Gastrocnemius medialis (tissue), 4 donors: ENCODE results near the gene AIMP1.

Experiments
- POLR2A ChIP-seq, 2 donors: fragments of 450-650 bp; IDR thresholded peaks; one replicate each; pipeline ENCODE4 v1.6.1; 2017; ENCODE audit warnings: antibody characterized with exemption in 2 of 2, mild to moderate bottlenecking in 2 of 2, moderate library complexity in 2 of 2
- TF ChIP-seq, protein P1 (sequence below), 5 experiments: fragments of 450-650 bp in 3 of 5; fragments of 200-600 bp in 2 of 5; sonication (generic) in 2 of 5; IDR thresholded peaks in 4 of 5; conservative IDR thresholded peaks in 1 of 5; 1 replicate in 4 of 5; 2 replicates in 1 of 5; pipeline ENCODE4 v1.5.1; 2016 to 2019; ENCODE audit warnings: antibody characterized with exemption in 5 of 5, mild to moderate bottlenecking in 3 of 5, moderate library complexity in 3 of 5

DNA sequence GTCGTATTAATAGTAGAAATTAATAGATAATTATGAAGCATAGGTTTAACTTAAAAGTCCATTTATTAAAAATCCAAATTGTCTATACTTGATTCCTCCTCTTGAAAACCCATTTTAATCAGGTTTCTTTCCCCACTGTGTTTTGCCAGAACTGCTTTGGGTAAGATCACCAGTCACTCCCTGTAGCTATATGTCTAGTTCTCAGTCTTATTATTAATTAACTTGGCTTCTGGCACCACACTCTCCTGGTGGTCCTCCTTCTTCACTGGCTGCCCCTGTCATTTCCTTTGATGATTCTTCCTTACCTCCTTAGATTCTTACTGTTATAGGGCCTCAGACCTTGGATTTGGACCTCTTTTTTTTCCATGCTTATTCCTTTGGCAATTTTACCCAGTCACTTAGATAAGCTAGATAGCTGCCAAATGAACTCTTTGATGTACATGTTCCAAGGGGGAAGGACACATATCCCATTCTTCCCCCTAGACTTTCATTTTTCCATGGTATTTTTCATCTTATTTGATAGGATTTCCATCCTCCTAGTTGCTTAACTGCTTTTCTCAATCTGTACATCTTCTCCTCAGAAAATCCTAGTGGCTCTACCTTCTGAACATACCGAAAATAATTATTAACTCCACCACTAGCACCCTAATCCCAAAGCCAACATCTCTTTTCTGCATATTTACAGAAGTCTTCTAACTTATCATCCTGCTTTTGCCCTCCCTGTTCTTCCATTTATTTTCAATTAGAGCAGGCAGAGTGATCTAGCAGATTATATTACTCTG, 27.7 kb downstream of the AIMP1 start:
- TF ChIP-seq, protein P1, sequence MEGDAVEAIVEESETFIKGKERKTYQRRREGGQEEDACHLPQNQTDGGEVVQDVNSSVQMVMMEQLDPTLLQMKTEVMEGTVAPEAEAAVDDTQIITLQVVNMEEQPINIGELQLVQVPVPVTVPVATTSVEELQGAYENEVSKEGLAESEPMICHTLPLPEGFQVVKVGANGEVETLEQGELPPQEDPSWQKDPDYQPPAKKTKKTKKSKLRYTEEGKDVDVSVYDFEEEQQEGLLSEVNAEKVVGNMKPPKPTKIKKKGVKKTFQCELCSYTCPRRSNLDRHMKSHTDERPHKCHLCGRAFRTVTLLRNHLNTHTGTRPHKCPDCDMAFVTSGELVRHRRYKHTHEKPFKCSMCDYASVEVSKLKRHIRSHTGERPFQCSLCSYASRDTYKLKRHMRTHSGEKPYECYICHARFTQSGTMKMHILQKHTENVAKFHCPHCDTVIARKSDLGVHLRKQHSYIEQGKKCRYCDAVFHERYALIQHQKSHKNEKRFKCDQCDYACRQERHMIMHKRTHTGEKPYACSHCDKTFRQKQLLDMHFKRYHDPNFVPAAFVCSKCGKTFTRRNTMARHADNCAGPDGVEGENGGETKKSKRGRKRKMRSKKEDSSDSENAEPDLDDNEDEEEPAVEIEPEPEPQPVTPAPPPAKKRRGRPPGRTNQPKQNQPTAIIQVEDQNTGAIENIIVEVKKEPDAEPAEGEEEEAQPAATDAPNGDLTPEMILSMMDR (IDR thresholded peaks at IDR 0.05 in 4 of 5, conservative IDR thresholded peaks at IDR 0.05 in 1 of 5) = no peak
- no peak for TF ChIP-seq POLR2A (IDR thresholded peaks at IDR 0.05)
